Ramos (cell line): ENCODE measurements around the gene ZMYND10.

Experiments used
- in situ Hi-C: fragments of 300-500 bp; cut with MboI; formaldehyde crosslinking; loops from one replicate; pipeline ENCODE4 v1.14.3; 2022; ENCODE audit warnings: low sequenced_read_pairs; ENCODE audit not compliant: unreplicated experiment

ZMYND10 gene

GRCh38 chr3:50372349-50372748 is 26.8 kb upstream of the ZMYND10 start:
- in situ Hi-C loops: no loop called here

- in situ Hi-C loops: no loop called here
These were observed 25.7 kb upstream of the ZMYND10 start for GRCh38 chr3:50371133-50371685.

GRCh38 chr3:50370594-50370993 is 25.1 kb upstream of the ZMYND10 start:
- in situ Hi-C loops: no loop called here

- in situ Hi-C loops: no loop called here
These were observed 23.6 kb upstream of the ZMYND10 start for GRCh38 chr3:50369012-50369670.

GRCh38 chr3:50365842-50366220 is 20.3 kb upstream of the ZMYND10 start:
- in situ Hi-C loops: no loop called here

GRCh38 chr3:50365080-50365841 is 19.7 kb upstream of the ZMYND10 start:
- in situ Hi-C loops: no loop called here

GRCh38 chr3:50364573-50365079 is 19.1 kb upstream of the ZMYND10 start:
- in situ Hi-C loops: no loop called here

GRCh38 chr3:50359760-50360110 is 14.2 kb upstream of the ZMYND10 start:
- in situ Hi-C loops: no loop called here

GRCh38 chr3:50358911-50359759 is 13.6 kb upstream of the ZMYND10 start, which contains the start of gene TMEM115:
Gene TMEM115, minus strand, starts transcription at chr3:50359521. Its CDS starts 458 bp downstream, at chr3:50359063.
- in situ Hi-C loops: no loop called here

GRCh38 chr3:50358355-50358910 is 12.9 kb upstream of the ZMYND10 start:
- in situ Hi-C loops: no loop called here

- in situ Hi-C loops: no loop called here
These were observed 11.9 kb upstream of the ZMYND10 start for GRCh38 chr3:50357481-50357880.

- in situ Hi-C loops: no loop called here
These were observed 11.0 kb upstream of the ZMYND10 start for GRCh38 chr3:50356553-50356952.

GRCh38 chr3:50355829-50356552 is 10.5 kb upstream of the ZMYND10 start:
- in situ Hi-C loops: no loop called here

- in situ Hi-C loops: no loop called here
These were observed 9.3 kb upstream of the ZMYND10 start for GRCh38 chr3:50354850-50355249.

- in situ Hi-C loops: no loop called here
These were observed 8.7 kb upstream of the ZMYND10 start for GRCh38 chr3:50354186-50354764.

GRCh38 chr3:50353245-50354004 is 7.9 kb upstream of the ZMYND10 start:
- in situ Hi-C loops: no loop called here

GRCh38 chr3:50352781-50353180 is 7.2 kb upstream of the ZMYND10 start:
- in situ Hi-C loops: no loop called here

- in situ Hi-C loops: no loop called here
These were observed 5.8 kb upstream of the ZMYND10 start for GRCh38 chr3:50351323-50351697.
